HUES48 (cell line): ENCODE data around the gene ARL4A.
"Not testable (repeated sequence)": the region's sequence is repeated elsewhere in the genome, so short reads cannot be mapped to it uniquely, and the experiment has no call there.

Experiments
- H3K27ac ChIP-seq: one replicate; pipeline ENCODE4 v1.7.0; 2013; ENCODE audit warnings: low read depth, low read length, inconsistent platforms
- H3K27me3 ChIP-seq: 2 replicates; pipeline ENCODE4 v1.6.1; 2013; ENCODE audit warnings: mild to moderate bottlenecking, low read length; ENCODE audit not compliant: control insufficient read depth, insufficient read depth
- H3K36me3 ChIP-seq: 2 replicates; pipeline ENCODE4 v1.6.1; 2013; ENCODE audit warnings: low read length; ENCODE audit not compliant: control insufficient read depth, insufficient read depth
- H3K4me1 ChIP-seq: 2 replicates; pipeline ENCODE4 v1.6.1; 2013; ENCODE audit warnings: mild to moderate bottlenecking, low read length; ENCODE audit not compliant: control insufficient read depth, insufficient read depth
- H3K4me3 ChIP-seq: 2 replicates; pipeline ENCODE4 v1.5.1; 2013; ENCODE audit warnings: mild to moderate bottlenecking, low read depth, low read length
- H3K9ac ChIP-seq: 2 replicates; pipeline ENCODE4 v1.6.1; 2013; ENCODE audit warnings: mild to moderate bottlenecking, low read depth, low read length, moderate library complexity
- H3K9me3 ChIP-seq: 2 replicates; pipeline ENCODE4 v1.6.1; 2013; ENCODE audit warnings: low read length; ENCODE audit not compliant: control insufficient read depth, insufficient read depth

Gene ARL4A, protein sequence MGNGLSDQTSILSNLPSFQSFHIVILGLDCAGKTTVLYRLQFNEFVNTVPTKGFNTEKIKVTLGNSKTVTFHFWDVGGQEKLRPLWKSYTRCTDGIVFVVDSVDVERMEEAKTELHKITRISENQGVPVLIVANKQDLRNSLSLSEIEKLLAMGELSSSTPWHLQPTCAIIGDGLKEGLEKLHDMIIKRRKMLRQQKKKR

DNA sequence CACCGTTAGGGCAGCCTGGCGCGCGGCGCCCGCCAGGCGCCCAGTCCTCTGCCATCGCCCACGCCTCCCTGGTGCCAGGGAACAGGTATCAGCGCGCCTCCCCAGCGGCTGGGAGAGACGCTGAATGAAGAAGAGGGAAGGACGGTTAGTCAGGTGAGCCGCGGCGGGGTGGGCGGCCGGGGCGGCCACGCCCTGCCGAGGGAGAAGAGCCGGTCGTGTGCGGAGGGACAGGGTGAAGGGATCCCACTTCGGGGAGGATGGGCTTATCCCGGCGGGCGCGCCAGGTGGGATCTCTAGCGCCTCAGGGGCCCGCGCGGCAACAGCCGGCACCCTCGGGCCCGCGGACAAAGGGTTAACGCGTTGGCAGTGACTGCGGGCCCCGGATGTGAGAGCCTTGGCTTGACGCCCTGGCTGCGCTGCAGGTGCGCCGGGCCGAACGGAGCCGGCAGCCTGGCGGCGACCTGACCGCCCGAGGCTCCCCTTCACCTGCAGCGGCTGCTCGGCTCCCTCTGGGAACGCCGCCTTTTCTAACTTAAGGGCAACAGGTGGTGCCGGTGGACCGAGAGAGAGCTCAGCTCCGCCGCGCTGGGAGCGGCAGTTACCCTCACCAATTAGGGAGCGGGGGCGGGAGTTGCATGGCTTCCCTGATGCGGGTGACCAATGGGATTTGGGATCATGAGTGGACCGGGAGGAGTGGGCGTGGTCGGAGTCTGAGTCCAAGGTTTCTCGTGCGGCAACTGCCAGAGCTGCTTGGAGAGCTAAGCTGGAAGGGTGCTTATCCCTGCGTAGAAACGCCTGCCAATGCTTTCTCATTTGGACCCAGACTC is at the start of gene ARL4A:
ARL4A (plus strand) TSS at position 743 of the 827 bp plus-strand sequence. CDS start 622 bp downstream, outside the sequence.
- Histone ChIP-seq H3K27me3 (no peaks in the 10 kb centered on the region), H3K4me1 (peaks cover 33% of the 10 kb centered on the region), H3K4me3 (peak within 1 kb of the TSS; percentile 97), H3K27ac (peak within 1 kb of the TSS; percentile 85), H3K36me3 (no peaks in the 10 kb centered on the region; the same call in 1 of the 2 replicates), H3K9me3 (no peaks in the 10 kb centered on the region), H3K9ac (peak within 1 kb of the TSS; percentile 83)

DNA sequence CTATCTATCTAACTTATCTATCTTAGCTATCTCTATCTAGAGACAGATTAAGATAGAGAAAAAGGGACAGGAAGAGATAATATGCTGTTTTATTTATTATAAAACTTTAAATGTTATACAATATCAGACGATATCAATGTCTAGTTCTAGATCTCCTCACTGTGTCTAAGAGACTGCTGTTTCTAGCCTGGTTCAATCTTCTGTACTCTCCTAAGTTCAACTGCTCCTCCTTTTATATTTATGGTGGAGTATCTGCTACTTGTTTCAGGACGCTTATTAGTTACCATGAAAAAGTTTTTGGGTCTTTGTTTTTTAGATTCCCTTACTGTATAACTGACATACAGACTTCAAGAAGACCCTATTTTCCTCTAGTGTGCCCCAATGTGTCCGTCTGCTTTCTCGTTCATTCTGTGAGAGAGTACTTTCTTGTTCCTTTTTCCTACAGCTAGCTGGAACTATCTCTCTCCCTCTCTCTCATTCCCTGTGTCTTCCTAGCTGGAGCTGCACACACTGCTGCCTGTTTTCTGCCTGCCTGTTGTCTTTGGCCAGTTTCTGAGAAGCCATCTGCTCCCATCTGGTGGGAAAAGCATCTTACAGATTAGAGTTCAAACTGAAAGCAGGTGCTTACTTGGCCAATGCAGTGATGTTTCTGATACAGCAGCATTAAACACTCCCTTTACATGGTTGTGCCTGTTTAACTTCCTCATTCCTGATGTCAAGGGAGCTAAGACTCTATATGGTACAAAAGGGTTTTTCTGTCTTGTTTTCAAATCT is 49.4 kb upstream of the ARL4A start:
- Histone ChIP-seq H3K27ac (no peak overlapping the region), H3K4me3 (no peak overlapping the region), H3K27me3 (no peaks in the 10 kb centered on the region), H3K9ac (no peak overlapping the region), H3K4me1 (no peaks in the 10 kb centered on the region), H3K36me3 (no peaks in the 10 kb centered on the region), H3K9me3 (no peaks in the 10 kb centered on the region)

- Histone ChIP-seq H3K4me1 (no peaks in the 10 kb centered on the region), H3K36me3 (no peaks in the 10 kb centered on the region), H3K27me3 (no peaks in the 10 kb centered on the region), H3K4me3 (no peak overlapping the region), H3K9ac (no peak overlapping the region), H3K9me3 (no peaks in the 10 kb centered on the region), H3K27ac (no peak overlapping the region)
Observed at GRCh38 chr7:12638851-12639456, 48.5 kb upstream of the ARL4A start.

DNA sequence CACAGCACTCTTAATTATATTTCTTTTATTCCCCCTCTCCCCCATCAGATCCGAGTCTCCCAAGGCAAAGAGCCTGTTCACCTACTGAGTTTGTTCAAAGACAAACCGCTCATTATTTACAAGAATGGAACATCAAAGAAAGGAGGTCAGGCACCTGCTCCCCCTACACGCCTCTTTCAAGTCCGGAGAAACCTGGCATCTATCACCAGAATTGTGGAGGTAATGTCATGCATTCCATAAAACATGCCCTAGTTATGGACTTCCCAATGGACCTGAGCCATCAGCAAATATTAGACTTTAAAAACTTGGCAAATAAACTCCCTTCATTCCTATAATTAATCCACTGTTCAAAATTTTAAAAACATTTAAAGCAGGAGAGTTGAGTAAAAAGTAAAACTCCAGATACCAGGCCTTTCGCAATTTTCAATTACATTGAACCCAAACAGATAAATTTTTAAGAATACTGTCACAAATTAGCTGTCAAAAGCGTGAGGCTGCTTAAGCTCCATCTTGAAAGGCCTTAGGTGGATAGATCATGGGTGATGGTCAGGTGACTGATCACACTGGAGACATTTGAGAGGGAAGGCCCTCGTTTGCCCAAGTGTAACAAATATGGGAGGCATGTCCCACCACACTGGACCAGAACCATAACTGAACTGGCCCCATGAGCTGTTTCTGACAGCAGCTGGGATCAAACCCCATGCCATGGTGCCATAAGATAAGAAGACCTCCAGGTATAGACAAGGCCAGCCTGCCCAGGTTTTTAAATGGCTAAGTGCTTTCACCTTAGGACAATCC is 46.9 kb upstream of the ARL4A start:
- no peaks in the 10 kb centered on the region for H3K9me3 ChIP-seq
- H3K4me1 ChIP-seq = no peaks in the 10 kb centered on the region
- no peaks in the 10 kb centered on the region for H3K36me3 ChIP-seq
- no peaks in the 10 kb centered on the region for H3K27me3 ChIP-seq
- no peak overlapping the region for H3K4me3 ChIP-seq
- H3K9ac ChIP-seq = no peak overlapping the region
- H3K27ac ChIP-seq = no peak overlapping the region

DNA sequence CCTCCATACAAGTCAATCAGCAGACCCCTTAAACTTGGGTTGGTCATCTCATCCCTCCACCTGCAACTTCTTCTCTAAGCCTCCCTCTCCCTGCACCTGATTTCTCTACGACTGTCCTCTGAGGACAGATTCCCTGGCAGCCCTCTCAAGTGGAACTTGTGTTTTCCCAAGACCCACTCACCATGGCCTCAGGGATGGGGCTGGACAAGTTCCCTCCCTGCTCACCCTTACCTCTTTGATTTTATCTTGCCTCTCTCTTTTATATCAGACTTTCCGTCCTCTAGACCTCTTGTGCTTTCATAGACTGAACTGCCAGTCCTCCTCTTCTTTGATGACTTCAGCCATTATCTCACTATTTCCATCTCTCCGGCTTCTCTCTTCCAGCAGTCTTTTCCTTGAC is 46.2 kb upstream of the ARL4A start:
- Histone ChIP-seq H3K36me3 (no peaks in the 10 kb centered on the region), H3K9me3 (no peaks in the 10 kb centered on the region), H3K4me3 (no peak overlapping the region), H3K9ac (no peak overlapping the region), H3K27me3 (no peaks in the 10 kb centered on the region), H3K27ac (no peak overlapping the region), H3K4me1 (peaks cover 2% of the 10 kb centered on the region; the same call in 1 of the 2 replicates)

DNA sequence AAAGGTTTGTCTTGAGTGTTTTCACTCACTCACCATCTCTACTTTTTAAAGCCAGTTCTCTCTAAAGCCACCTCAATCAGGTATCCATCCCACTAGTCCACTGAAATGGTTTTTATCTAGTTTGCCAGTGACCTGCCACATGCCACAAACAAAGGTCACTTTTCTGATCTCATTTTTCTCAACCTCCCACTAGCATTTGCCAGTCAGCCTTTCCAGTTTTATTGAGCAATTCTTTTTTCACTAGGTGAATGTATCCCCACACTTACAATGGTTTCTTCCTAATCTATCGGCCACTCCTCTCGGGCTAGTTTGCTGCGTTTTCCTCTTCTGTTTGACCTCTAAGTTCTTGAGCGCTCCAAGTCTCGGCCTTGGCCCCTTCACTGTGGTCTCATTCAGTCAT is 44.9 kb upstream of the ARL4A start:
- Histone ChIP-seq H3K27me3 (no peaks in the 10 kb centered on the region), H3K36me3 (no peaks in the 10 kb centered on the region), H3K9me3 (no peaks in the 10 kb centered on the region), H3K9ac (no peak overlapping the region), H3K27ac (no peak overlapping the region), H3K4me3 (no peak overlapping the region), H3K4me1 (peaks cover 15% of the 10 kb centered on the region)

GRCh38 chr7:12643001-12643643 is 44.3 kb upstream of the ARL4A start:
- Histone ChIP-seq H3K4me1 (peaks cover 19% of the 10 kb centered on the region), H3K27ac (no peak overlapping the region), H3K9ac (no peak overlapping the region), H3K9me3 (no peaks in the 10 kb centered on the region), H3K27me3 (no peaks in the 10 kb centered on the region), H3K4me3 (no peak overlapping the region), H3K36me3 (no peaks in the 10 kb centered on the region)

GRCh38 chr7:12643644-12644043 is 43.8 kb upstream of the ARL4A start:
- Histone ChIP-seq H3K9ac (no peak overlapping the region), H3K4me3 (no peak overlapping the region), H3K9me3 (no peaks in the 10 kb centered on the region), H3K27ac (no peak overlapping the region), H3K4me1 (peaks cover 21% of the 10 kb centered on the region), H3K36me3 (no peaks in the 10 kb centered on the region), H3K27me3 (no peaks in the 10 kb centered on the region)

GRCh38 chr7:12645212-12645611 is 42.2 kb upstream of the ARL4A start:
- H3K9me3 ChIP-seq, H3K4me3 ChIP-seq, H3K36me3 ChIP-seq, H3K27ac ChIP-seq, H3K27me3 ChIP-seq, H3K9ac ChIP-seq: not testable (repeated sequence)
- H3K4me1 ChIP-seq = peaks cover 30% of the 10 kb centered on the region

DNA sequence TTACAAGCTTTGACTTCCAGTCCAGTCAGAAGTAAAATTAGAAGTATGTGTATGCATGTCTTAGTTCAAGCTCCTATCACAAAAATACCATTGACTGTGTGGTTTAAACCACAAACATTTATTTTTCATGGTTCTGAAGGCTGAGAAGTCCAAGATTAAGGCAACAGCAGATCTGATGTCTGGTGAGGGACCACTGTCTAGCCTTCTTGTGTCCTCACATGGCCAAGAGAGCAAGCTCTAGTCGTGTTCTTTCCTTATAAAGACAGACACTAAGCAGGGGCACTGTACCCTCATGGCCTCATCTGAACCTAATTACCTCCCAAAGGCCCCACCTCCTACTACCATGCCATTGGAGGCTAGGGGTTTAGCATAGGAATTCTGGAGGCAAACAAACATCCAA is 41.3 kb upstream of the ARL4A start:
- no peak overlapping the region for H3K4me3 ChIP-seq
- H3K36me3 ChIP-seq = no peaks in the 10 kb centered on the region
- H3K27me3 ChIP-seq = no peaks in the 10 kb centered on the region
- H3K27ac ChIP-seq = peak overlapping the region; percentile 11
- H3K9ac ChIP-seq = no peak overlapping the region
- peaks cover 30% of the 10 kb centered on the region for H3K4me1 ChIP-seq
- H3K9me3 ChIP-seq = no peaks in the 10 kb centered on the region
